Muscle layer of duodenum (tissue), 2 donors: ENCODE results near the gene STAC2.
"Not testable (repeated sequence)": the region's sequence is repeated elsewhere in the genome, so short reads cannot be mapped to it uniquely, and the experiment has no call there.

Experiments
- H3K27ac ChIP-seq: one replicate; pipeline ENCODE4 v1.7.0; 2013; ENCODE audit warnings: mild to moderate bottlenecking, low read length
- H3K27me3 ChIP-seq: one replicate; pipeline ENCODE4 v1.7.0; 2013; ENCODE audit warnings: low read depth, mild to moderate bottlenecking, control low read depth, low read length
- H3K36me3 ChIP-seq, 2 donors: one replicate each; pipeline ENCODE4 v1.7.0; 2013; ENCODE audit warnings: low read length in 2 of 2, control low read depth in 1 of 2, mild to moderate bottlenecking in 1 of 2; ENCODE audit not compliant: insufficient read depth in 2 of 2, control insufficient read depth in 1 of 2
- H3K4me1 ChIP-seq, 2 donors: one replicate each; pipeline ENCODE4 v1.7.0; 2013; ENCODE audit warnings: low read length in 2 of 2, mild to moderate bottlenecking in 2 of 2, control low read depth in 1 of 2, moderate library complexity in 1 of 2; ENCODE audit not compliant: insufficient read depth in 2 of 2, control insufficient read depth in 1 of 2
- H3K4me3 ChIP-seq, 2 donors: one replicate each; pipeline ENCODE4 v1.7.0; 2013; ENCODE audit warnings: low read length in 2 of 2, low read depth in 1 of 2, mild to moderate bottlenecking in 1 of 2
- H3K9me3 ChIP-seq, 2 donors: one replicate each; pipeline ENCODE4 v1.7.0; 2013; ENCODE audit warnings: low read length in 2 of 2, control low read depth in 1 of 2, mild to moderate bottlenecking in 1 of 2; ENCODE audit not compliant: control insufficient read depth in 1 of 2
- donor health status: healthy.

Gene STAC2

DNA sequence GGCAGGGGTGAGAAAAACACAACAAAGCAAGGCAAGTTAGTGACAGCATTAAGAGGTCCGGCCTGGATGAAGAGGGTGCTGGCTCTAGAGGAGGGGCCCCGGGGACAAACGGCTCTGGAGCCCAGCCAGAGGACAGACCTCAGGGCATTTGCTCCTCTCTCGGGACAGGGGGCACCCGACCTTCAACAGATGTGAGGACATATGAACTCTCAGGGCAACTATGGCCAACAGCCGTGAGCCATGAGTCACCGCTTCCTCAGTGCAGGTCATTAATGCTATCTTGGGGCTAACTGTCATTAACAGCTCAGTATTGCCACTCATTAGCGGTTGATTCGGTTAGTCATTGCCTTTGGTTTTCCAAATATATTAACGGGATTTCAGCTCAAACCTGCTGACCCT, 50.1 kb downstream of the STAC2 start:
- Histone ChIP-seq H3K4me3 (no peak overlapping the region), H3K4me1 (no peaks in the 10 kb centered on the region), H3K27me3 (no peaks in the 10 kb centered on the region), H3K36me3 (peaks cover 5 to 27% of the 10 kb centered on the region in 2 donors), H3K27ac (no peak overlapping the region), H3K9me3 (no peaks in the 10 kb centered on the region)

DNA sequence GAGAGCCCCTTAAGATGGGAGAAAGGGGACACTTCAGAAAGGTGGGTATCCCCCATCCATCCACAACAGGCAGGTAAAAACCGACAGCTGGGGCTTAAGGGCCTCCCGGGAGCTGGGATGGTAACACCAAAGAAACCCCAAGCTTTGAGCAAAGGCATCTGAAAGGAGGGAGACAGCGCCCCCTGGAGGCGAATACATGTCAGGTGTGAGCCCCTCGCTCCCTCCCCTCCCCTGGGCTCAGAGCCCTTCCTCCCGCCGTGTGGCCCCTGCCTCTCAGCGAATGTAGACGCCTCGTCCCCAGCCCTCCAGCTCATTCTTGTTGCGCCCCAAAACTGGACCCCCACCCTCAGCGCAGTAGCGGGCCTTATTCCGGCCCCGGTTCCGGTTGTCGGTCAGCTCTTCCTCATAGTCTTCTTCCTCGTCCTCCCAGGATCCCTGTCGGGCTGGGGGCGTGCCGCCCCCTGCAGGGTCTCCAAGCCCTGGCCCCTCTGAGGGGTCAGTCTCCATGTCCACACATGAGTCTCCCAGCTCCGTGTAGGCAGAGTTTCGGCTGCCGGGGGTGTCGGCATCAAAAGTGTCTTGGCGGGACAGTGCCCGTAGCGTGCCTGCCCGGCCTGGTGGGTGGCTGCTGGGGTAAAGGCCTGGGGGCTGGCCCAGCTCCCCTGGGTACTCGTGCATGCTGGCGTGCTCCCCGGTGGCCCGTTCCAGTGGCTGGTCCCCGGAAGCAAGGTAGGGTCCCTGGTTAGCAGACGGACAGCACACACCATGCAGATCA, 50.6 kb downstream of the STAC2 start:
- no peaks in the 10 kb centered on the region for H3K27me3 ChIP-seq
- H3K36me3 ChIP-seq = peaks cover 5 to 27% of the 10 kb centered on the region in 2 donors
- H3K27ac ChIP-seq = no peak overlapping the region
- no peak overlapping the region for H3K4me3 ChIP-seq
- H3K4me1 ChIP-seq = no peaks in the 10 kb centered on the region
- no peaks in the 10 kb centered on the region for H3K9me3 ChIP-seq

DNA sequence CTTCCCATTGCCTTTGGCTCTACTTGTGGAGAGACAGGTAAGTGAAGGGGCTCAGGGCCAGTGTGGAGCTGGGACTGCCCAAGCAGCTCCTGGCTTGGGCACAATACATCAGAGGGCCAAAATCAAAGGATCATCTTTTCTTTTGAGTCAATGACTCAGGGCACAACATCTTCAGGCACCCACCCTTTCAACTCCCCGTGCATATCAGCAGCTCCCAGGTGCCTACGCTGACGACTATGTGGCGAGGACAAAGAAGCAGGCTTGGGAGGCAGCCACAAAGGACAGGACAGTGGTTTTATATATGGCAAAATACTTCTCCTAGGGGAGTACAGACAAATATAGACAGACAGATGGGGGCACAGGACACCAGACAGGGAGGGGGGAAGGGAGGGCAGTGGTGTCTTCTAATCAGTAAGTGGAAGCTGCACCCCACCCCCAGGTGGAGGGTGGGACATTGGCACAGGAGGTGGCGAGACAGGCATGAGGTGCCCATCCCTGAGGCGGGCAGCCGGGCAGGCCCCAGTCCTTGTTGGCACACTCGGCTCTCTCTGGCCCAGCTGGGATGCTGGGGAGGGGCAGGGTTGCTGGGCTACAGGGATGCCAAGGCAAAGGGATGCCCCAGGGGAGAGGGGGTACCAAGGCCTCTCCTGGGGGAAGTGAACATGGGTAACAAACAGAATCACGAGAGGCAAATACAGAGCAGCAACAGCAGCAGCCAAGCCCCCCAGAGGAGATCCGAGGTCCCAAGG, 52.0 kb downstream of the STAC2 start:
- no peak overlapping the region for H3K27ac ChIP-seq
- no peaks in the 10 kb centered on the region for H3K4me1 ChIP-seq
- no peaks in the 10 kb centered on the region for H3K9me3 ChIP-seq
- H3K4me3 ChIP-seq = no peak overlapping the region
- no peaks in the 10 kb centered on the region for H3K27me3 ChIP-seq
- peaks cover 5 to 22% of the 10 kb centered on the region in 2 donors for H3K36me3 ChIP-seq

DNA sequence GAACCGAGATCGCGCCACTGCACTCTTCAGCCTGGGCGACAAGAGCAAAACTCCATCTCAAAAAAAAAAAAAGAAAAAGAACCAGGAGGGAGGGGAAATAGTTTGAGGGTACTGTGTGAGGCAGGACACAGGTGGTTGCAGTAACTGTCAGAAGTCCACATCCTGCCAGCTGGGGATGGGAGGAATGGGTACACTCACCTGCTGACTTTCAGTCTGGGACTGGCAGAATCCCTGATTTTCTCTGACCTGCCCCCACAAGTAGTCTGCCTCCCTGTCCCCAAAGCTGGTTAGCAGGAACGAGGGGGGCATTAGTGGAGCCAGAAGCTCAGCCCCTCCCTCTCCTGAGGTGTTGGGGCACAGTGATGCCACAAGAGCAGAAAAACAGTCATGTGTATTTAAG, 52.7 kb downstream of the STAC2 start:
- H3K27ac ChIP-seq = no peak overlapping the region
- no peak overlapping the region for H3K4me3 ChIP-seq
- no peaks in the 10 kb centered on the region for H3K4me1 ChIP-seq
- H3K36me3 ChIP-seq = peaks cover 5 to 22% of the 10 kb centered on the region in 2 donors
- no peaks in the 10 kb centered on the region for H3K27me3 ChIP-seq
- no peaks in the 10 kb centered on the region for H3K9me3 ChIP-seq

DNA sequence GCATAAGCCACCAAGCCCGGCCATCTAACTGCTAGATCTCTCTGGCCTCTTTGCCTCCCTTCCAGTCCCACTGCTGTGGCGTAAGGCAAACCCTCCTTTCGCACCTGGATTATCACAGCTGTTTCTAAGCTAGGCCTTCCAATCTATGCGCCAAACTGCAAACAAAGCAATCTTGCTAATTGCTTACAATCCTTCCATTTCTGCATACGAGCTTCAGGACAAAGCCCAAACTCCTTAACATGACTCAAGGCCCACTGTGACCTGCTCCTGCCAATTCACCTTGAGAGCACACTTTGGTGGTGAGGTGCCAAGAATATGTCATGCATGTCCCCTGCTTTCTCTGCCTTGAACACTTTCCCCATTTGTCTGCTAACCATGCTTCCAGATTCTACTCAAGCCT, 53.8 kb downstream of the STAC2 start:
- Histone ChIP-seq H3K4me1 (no peaks in the 10 kb centered on the region), H3K27me3 (no peaks in the 10 kb centered on the region), H3K27ac (no peak overlapping the region), H3K36me3 (peaks cover 0 to 10% of the 10 kb centered on the region in 2 donors), H3K4me3 (no peak overlapping the region), H3K9me3 (no peaks in the 10 kb centered on the region)

DNA sequence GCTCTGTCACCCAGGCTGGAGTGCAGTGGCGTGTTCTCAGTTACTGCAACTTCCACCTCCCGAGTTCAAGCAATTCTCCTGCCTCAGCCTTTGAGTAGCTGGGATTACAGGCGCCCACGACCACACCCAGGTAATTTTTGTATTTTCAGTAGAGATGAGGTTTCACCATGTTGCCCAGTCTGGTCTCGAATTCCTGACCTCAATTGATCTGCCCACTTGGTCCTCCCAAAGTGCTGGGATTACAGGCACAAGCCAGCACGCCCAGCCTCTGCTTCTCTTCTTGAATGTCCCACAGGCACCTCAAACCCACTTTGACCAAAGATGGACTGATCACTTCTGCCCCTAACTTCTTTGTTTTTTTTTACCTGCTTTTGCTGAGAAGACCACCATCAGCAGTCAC, 55.2 kb downstream of the STAC2 start:
- Histone ChIP-seq H3K27ac (no peak overlapping the region), H3K4me1 (peaks cover 0 to 2% of the 10 kb centered on the region in 2 donors), H3K4me3 (no peak overlapping the region)

DNA sequence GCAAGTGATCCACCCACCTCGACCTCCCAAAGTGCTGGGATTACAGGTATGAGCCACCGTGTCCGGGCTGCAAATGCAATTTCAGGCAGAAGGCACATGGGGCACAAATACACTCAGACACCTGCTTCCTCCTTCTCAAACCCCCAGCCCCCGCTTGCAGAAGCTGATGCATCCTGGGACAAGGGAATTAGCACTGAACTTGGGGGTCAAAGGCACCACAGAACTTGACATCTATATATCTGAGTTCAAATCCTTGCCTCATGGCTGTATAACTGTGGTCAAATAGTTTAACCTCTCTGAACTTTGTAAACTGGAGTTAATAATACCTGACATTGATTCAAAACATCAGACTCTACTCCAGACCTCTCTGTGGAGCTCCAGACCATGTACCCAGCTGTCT, 55.6 kb downstream of the STAC2 start:
- no peaks in the 10 kb centered on the region for H3K27me3 ChIP-seq
- H3K36me3 ChIP-seq = no peaks in the 10 kb centered on the region
- H3K9me3 ChIP-seq = no peaks in the 10 kb centered on the region
- no peak overlapping the region for H3K4me3 ChIP-seq
- peaks cover 0 to 6% of the 10 kb centered on the region in 2 donors for H3K4me1 ChIP-seq
- no peak overlapping the region for H3K27ac ChIP-seq

More for the DNA sequence above, 55.2 kb downstream of the STAC2 start:
- no peaks in the 10 kb centered on the region for H3K27me3 ChIP-seq
- no peaks in the 10 kb centered on the region for H3K9me3 ChIP-seq
- H3K36me3 ChIP-seq = no peaks in the 10 kb centered on the region

DNA sequence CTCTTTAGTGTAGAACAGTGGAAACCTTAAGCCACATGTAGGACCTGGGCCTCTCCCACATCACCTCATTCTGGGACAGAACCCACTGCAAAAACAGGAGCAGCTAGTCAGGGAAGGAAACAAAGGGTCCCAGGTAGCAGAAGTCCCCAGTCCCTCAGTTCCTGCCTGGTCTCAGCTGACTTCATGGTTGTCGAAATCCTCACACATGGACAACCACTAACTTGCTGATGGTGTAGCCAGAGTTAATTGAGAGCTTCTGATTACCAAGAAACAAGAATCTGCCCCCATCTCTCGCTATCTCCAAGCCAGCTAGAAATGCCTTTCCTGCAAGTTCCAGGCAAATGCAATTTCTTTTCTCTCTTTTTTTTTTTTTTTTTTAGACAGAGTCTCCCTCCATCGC, 56.2 kb downstream of the STAC2 start:
- H3K4me3 ChIP-seq = no peak overlapping the region
- peaks cover 1 to 9% of the 10 kb centered on the region in 2 donors for H3K4me1 ChIP-seq
- H3K36me3 ChIP-seq = no peaks in the 10 kb centered on the region
- H3K9me3 ChIP-seq = no peaks in the 10 kb centered on the region
- no peaks in the 10 kb centered on the region for H3K27me3 ChIP-seq
- H3K27ac ChIP-seq = no peak overlapping the region

DNA sequence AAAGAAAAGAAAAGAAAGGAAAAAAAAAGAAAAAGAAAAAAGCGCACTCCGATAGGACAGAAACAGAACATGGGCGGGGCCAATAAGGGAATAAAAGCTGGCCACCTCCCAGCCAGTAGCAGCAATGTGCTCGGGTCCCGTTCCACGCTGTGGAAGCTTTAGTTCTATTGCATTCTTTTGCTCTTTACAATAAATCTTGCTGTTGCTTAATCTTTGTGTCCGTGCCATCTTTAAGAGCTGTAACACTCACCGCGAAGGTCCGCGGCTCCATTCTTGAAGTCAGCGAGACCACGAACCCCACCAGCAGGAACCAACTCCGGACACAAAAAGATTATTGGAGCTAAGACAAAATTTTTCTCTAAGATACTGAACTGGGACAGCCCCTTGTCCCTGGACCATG, 56.6 kb downstream of the STAC2 start:
- H3K36me3 ChIP-seq = no peaks in the 10 kb centered on the region
- no peak overlapping the region for H3K4me3 ChIP-seq
- H3K27ac ChIP-seq = no peak overlapping the region
- no peaks in the 10 kb centered on the region for H3K27me3 ChIP-seq
- peaks cover 4 to 13% of the 10 kb centered on the region in 2 donors for H3K4me1 ChIP-seq
- H3K9me3 ChIP-seq = no peaks in the 10 kb centered on the region

DNA sequence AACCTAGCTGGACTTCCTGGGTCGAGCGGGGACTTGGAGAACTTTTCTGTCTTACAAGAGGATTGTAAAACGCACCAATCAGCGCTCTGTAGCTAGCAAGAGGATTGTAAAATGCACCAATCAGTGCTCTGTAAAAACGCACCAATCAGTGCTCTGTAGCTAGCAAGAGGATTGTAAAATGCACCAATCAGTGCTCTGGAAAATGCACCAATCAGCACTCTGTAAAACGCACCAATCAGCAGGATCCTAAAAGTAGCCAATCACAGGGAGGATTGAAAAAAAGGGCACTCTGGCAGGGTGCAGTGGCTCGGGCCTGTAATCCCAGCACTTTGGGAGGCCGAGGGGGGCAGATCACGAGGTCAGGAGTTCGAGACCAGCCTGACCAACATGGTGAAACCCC, 57.2 kb downstream of the STAC2 start:
- not testable (repeated sequence) for H3K4me3 ChIP-seq, H3K27me3 ChIP-seq, H3K36me3 ChIP-seq, H3K27ac ChIP-seq, H3K9me3 ChIP-seq
- peaks cover 4 to 15% of the 10 kb centered on the region in 2 donors for H3K4me1 ChIP-seq

DNA sequence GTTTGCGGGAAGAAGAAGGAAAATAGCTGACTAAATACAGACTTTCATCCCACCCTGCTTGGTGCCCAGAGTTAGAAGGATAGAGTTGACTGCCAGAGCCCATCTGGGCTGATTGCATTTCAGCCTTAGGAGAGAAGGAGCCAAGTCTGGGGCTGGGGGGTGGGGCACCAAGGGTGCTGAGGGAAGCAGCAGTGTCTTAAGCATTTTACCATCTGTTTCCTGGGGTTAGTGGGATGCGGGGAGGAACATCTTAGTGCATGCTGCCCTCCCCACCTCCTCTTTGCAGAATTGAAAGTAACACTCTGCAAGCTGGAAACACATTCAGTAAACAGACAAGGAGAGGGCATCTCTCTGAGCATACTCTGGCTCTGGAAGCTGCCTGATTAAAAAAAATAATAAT, 58.3 kb downstream of the STAC2 start:
- Histone ChIP-seq H3K4me3 (no peak overlapping the region), H3K36me3 (no peaks in the 10 kb centered on the region), H3K27ac (no peak overlapping the region), H3K27me3 (no peaks in the 10 kb centered on the region), H3K9me3 (no peaks in the 10 kb centered on the region), H3K4me1 (peaks cover 4 to 15% of the 10 kb centered on the region in 2 donors)
